Neural progenitor cell (in vitro differentiated cells): ENCODE data around the gene PEX14. TPM values are rescaled to one million over a fixed set of nuclear protein-coding genes. Genes with fewer than 3 reads are reported as not detected.

Experiments used
- DNase-seq: peaks from one replicate; pipeline ENCODE4 v3.0.0-alpha.2; 2016; ENCODE audit warnings: low spot score
- H2AFZ ChIP-seq: fragments of 200-600 bp; sonication (generic); replicated peaks from 2 replicates; pipeline ENCODE4 v1.6.1; 2016; ENCODE audit warnings: antibody characterized with exemption
- H3F3A ChIP-seq: fragments of 200-600 bp; sonication (generic); 2 replicates; pipeline ENCODE4 v1.6.1; 2016; ENCODE audit warnings: antibody characterized with exemption, low read depth
- H3K27ac ChIP-seq: fragments of 200-600 bp; sonication (generic); 2 replicates; pipeline ENCODE4 v1.5.1; 2016; ENCODE audit warnings: mild to moderate bottlenecking
- H3K27me3 ChIP-seq: fragments of 200-600 bp; sonication (generic); 2 replicates; pipeline ENCODE4 v1.6.1; 2016; ENCODE audit warnings: mild to moderate bottlenecking, moderate library complexity
- H3K36me3 ChIP-seq: fragments of 200-600 bp; sonication (generic); 2 replicates; pipeline ENCODE4 v1.5.1; 2016
- H3K4me1 ChIP-seq: fragments of 200-600 bp; sonication (generic); 2 replicates; pipeline ENCODE4 v1.6.1; 2016; ENCODE audit warnings: mixed run types
- H3K4me2 ChIP-seq: fragments of 200-600 bp; sonication (generic); 2 replicates; pipeline ENCODE4 v1.6.1; 2016
- H3K4me3 ChIP-seq: fragments of 200-600 bp; sonication (generic); 2 replicates; pipeline ENCODE4 v1.5.1; 2016
- H3K79me2 ChIP-seq: fragments of 200-600 bp; sonication (generic); 2 replicates; pipeline ENCODE4 v1.6.1; 2016; ENCODE audit warnings: low read depth
- H3K9ac ChIP-seq: fragments of 200-600 bp; sonication (generic); 2 replicates; pipeline ENCODE4 v1.6.1; 2016
- H3K9me3 ChIP-seq: fragments of 200-600 bp; sonication (generic); 2 replicates; pipeline ENCODE4 v1.5.1; 2016; ENCODE audit warnings: low read depth
- H4K20me1 ChIP-seq: fragments of 200-600 bp; sonication (generic); 2 replicates; pipeline ENCODE4 v1.6.1; 2016; ENCODE audit warnings: low read depth
- H3K27ac Mint-ChIP-seq: 3 replicates; pipeline ENCODE4 v1.8.0; 2021; ENCODE audit warnings: mixed read lengths
- H3K27me3 Mint-ChIP-seq: 2 replicates; pipeline ENCODE4 v1.8.0; 2022; ENCODE audit warnings: low read depth, mild to moderate bottlenecking, inconsistent platforms, moderate library complexity, mixed read lengths; ENCODE audit not compliant: insufficient read depth
- H3K36me3 Mint-ChIP-seq: 3 replicates; pipeline ENCODE4 v1.8.0; 2021; ENCODE audit warnings: mixed read lengths
- H3K4me1 Mint-ChIP-seq: 3 replicates; pipeline ENCODE4 v1.8.0; 2021; ENCODE audit warnings: mixed read lengths
- H3K4me3 Mint-ChIP-seq: 3 replicates; pipeline ENCODE4 v1.8.0; 2021; ENCODE audit warnings: mild to moderate bottlenecking, moderate library complexity, mixed read lengths
- H3K9me3 Mint-ChIP-seq: 3 replicates; pipeline ENCODE4 v1.8.0; 2020; ENCODE audit warnings: mixed read lengths
- CTCF ChIP-seq: fragments of 200-600 bp; sonication (generic); IDR thresholded peaks from 2 replicates; pipeline ENCODE4 v1.5.1; 2017; ENCODE audit warnings: antibody characterized with exemption, mild to moderate bottlenecking
- EZH2 ChIP-seq: fragments of 200-600 bp; sonication (generic); IDR thresholded peaks from 2 replicates; pipeline ENCODE4 v1.6.1; 2017; ENCODE audit warnings: antibody characterized with exemption, mild to moderate bottlenecking, moderate library complexity
- EZH2phosphoT487 ChIP-seq: fragments of 200-600 bp; sonication (generic); IDR thresholded peaks from 2 replicates; pipeline ENCODE4 v1.6.1; 2017; ENCODE audit warnings: antibody characterized with exemption
- total RNA-seq: library from RNA; depleted of rRNA; stranded (reverse); fragments of >200 nt; gene quantifications from 2 replicates; pipeline ENCODE4 v1.2.3, GENCODE V29; 2015; ENCODE audit warnings: low replicate concordance

Gene PEX14
- total RNA-seq, 1 donor from 2014 or later = 9.3 TPM

DNA sequence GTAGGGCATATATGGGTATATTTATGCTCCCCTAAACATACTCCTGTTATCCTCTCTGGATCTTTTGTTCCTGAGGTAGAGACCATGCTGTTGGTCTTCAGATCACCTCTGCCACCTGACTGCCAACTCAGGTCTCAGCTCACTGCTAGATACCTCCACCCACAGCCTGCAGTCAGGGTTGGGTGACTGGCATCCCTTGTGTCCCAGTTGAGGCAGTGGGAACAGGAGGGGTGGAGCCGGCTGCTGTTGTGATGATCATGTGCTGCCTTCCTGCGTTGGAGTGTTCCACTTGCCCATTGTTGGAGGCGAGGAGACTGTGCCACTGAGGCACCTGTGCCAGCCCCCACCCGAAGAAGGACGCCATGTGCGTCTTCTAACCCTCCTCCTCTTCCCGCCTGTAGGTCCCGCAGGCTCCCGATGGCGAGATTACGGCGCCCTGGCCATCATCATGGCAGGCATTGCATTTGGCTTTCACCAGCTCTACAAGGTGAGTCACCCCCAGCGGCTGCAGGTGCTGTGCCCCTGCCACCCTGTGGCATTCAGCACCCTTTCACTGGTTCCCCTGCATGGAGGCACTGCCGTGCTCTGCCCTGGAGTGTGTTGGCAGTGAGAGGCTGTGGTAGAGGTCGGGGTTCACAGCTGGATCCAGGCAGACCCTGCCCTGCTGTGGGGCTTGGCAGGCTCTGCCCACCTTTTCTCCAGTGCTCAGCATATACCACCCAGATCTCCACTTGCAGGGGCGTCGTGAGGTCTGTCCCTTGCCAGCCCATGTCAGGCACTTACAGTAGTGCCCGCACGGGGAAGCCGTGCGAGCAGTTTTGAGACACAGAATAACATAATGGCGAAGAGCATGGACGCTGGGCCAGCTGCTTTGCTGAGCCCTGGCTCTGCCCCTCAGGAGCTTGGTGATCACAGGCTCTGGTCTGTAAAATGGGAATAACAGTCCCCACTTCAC lies 143.5 kb downstream of the PEX14 start:
- Histone ChIP-seq H3K9ac (no peak overlapping the region), H4K20me1 (peaks cover 27% of the 10 kb centered on the region), H3K27me3 (no peaks in the 10 kb centered on the region), H2AFZ (no peak overlapping the region), H3K4me1 (peaks cover 9% of the 10 kb centered on the region), H3K79me2 (no peaks in the 10 kb centered on the region), H3K4me3 (no peak overlapping the region), H3K9me3 (no peaks in the 10 kb centered on the region), H3K4me2 (no peak overlapping the region), H3K36me3 (no peaks in the 10 kb centered on the region), H3F3A (no peaks in the 10 kb centered on the region), H3K27ac (no peak overlapping the region)
- DNase-seq = no peak
- H3K9me3 Mint-ChIP-seq = no peaks in the 10 kb centered on the region
- no peaks in the 10 kb centered on the region for H3K36me3 Mint-ChIP-seq
- TF ChIP-seq EZH2 = no peak
- TF ChIP-seq CTCF = no peak
- TF ChIP-seq EZH2phosphoT487 = no peak
- H3K4me1 Mint-ChIP-seq = peaks cover 19% of the 10 kb centered on the region
- H3K4me3 Mint-ChIP-seq = no peak overlapping the region
- no peak overlapping the region for H3K27ac Mint-ChIP-seq
- peaks cover 2% of the 10 kb centered on the region for H3K27me3 Mint-ChIP-seq

DNA sequence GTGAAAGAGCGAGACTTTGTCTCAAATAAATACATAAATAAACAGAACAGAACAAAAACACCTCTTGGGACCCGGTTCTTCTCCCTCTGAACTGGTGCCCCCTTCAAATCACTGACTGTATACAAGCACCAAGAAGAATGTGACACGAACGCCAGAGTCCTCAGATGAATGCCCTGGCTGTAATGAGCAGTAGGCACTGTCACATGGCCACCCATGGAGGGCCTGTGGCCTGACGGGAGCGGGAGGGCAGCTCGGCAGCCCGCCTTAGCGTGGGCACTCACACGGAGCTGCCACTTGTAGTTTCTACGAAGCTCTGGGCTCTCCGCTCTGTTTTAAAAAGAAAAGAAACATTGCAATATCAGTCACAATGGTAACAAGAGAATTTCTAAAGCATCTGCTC lies 146.0 kb downstream of the PEX14 start:
- H3K4me3 Mint-ChIP-seq = no peak overlapping the region
- H3K36me3 Mint-ChIP-seq = no peaks in the 10 kb centered on the region
- TF ChIP-seq CTCF (no peak), EZH2phosphoT487 (no peak), EZH2 (no peak)
- H3K27ac Mint-ChIP-seq = peak overlapping the region; percentile 29
- DNase-seq = no peak
- H3K4me1 Mint-ChIP-seq = peaks cover 8% of the 10 kb centered on the region
- no peaks in the 10 kb centered on the region for H3K27me3 ChIP-seq
- no peaks in the 10 kb centered on the region for H3K9me3 Mint-ChIP-seq
- H3K9me3 ChIP-seq = no peaks in the 10 kb centered on the region
- no peaks in the 10 kb centered on the region for H3K4me1 ChIP-seq
- no peak overlapping the region for H3K4me2 ChIP-seq
- no peak overlapping the region for H2AFZ ChIP-seq
- no peak overlapping the region for H3K27ac ChIP-seq
- H3K9ac ChIP-seq = no peak overlapping the region
- no peaks in the 10 kb centered on the region for H3K79me2 ChIP-seq
- no peaks in the 10 kb centered on the region for H3F3A ChIP-seq
- peaks cover 2% of the 10 kb centered on the region for H3K27me3 Mint-ChIP-seq
- H4K20me1 ChIP-seq = peaks cover 15% of the 10 kb centered on the region
- H3K36me3 ChIP-seq = no peaks in the 10 kb centered on the region
- no peak overlapping the region for H3K4me3 ChIP-seq

GRCh38 chr1:10621906-10622305 lies 147.2 kb downstream of the PEX14 start:
- Mint-ChIP-seq H3K4me1 (peaks cover 7% of the 10 kb centered on the region), H3K9me3 (no peaks in the 10 kb centered on the region), H3K27ac (peak overlapping the region; percentile 48), H3K36me3 (no peaks in the 10 kb centered on the region), H3K27me3 (no peaks in the 10 kb centered on the region), H3K4me3 (no peak overlapping the region)
- Histone ChIP-seq H3K27me3 (no peaks in the 10 kb centered on the region), H3K27ac (no peak overlapping the region), H3K36me3 (no peaks in the 10 kb centered on the region), H2AFZ (no peak overlapping the region), H3K4me3 (no peak overlapping the region), H3K79me2 (no peaks in the 10 kb centered on the region), H3F3A (no peaks in the 10 kb centered on the region), H3K9me3 (no peaks in the 10 kb centered on the region), H3K4me1 (no peaks in the 10 kb centered on the region), H4K20me1 (peaks cover 7% of the 10 kb centered on the region), H3K9ac (no peak overlapping the region), H3K4me2 (no peak overlapping the region)
- TF ChIP-seq EZH2 (no peak), CTCF (no peak), EZH2phosphoT487 (no peak)
- DNase-seq = no peak
